HepG2 (cell line): ENCODE measurements around the gene CCDC88C. TPM values are rescaled to one million over a fixed set of nuclear protein-coding genes. Genes with fewer than 3 reads are reported as not detected.
"Not testable (repeated sequence)": the region's sequence is repeated elsewhere in the genome, so short reads cannot be mapped to it uniquely, and the experiment has no call there.

Experiments
- ATAC-seq: fragments of 200-7000 bp; cut with Tn5 transposase; 3 replicates; pipeline ENCODE4 v1.9.1; 2020; ENCODE audit warnings: mild to moderate bottlenecking, moderate library complexity
- BruUV-seq: library from RNA; stranded (reverse); fragments of 400-500 nt; replicated peaks from 2 replicates; lab custom pipeline; 2021; lab: Mats Ljungman, UMichigan
- CTCF ChIA-PET: fragments of 300-600 bp; formaldehyde crosslinking; extraction: SDS; loops from one replicate; lab custom pipeline; 2021; ENCODE audit warnings: low total read pairs, inconsistent platforms, low intra/inter-chr PET ratio; lab: Yijun Ruan, JAX
- POLR2A ChIA-PET: fragments of 350-600 bp; sonication (Branson Sonifier 250); formaldehyde crosslinking; loops from one replicate; lab custom pipeline; 2020; ENCODE audit warnings: antibody characterized with exemption, inconsistent platforms; lab: Yijun Ruan, JAX
- DNase-seq: peaks from one replicate; pipeline ENCODE4 v3.0.0-alpha.2; 2015; ENCODE audit warnings: low spot score
- FAIRE-seq: peaks from 3 replicates; lab custom pipeline; 2011; peaks lifted over from hg19 to GRCh38; lab: Jason Lieb, UNC
- H2AFZ ChIP-seq: one replicate; pipeline ENCODE4 v1.6.1; 2011; ENCODE audit warnings: low read length, inconsistent platforms
- H3K27ac ChIP-seq: fragments of 300-600 bp; 3 replicates; pipeline ENCODE4 v1.8.0; 2011; ENCODE audit warnings: mixed run types, mild to moderate bottlenecking, mixed read lengths, low read length, inconsistent platforms; ENCODE audit not compliant: insufficient read depth; ENCODE audit errors: extremely low read length
- H3K27me3 ChIP-seq, 2 experiments: fragments of 200-600 bp in 1 of 2; 2 replicates in 1 of 2; 3 replicates in 1 of 2; pipeline versions ENCODE4 v1.6.0 to v1.8.0; 2011; ENCODE audit warnings: low read length in 2 of 2, mild to moderate bottlenecking in 2 of 2, moderate library complexity in 2 of 2, inconsistent platforms in 1 of 2; ENCODE audit not compliant: insufficient read depth in 2 of 2, control insufficient read depth in 1 of 2
- H3K36me3 ChIP-seq, 2 experiments: fragments of 200-600 bp in 1 of 2; replicated peaks in 1 of 2; 2 replicates in 1 of 2; 3 replicates in 1 of 2; pipeline versions ENCODE4 v1.5.1 to v1.8.0; 2011; ENCODE audit warnings: low read length in 2 of 2, inconsistent platforms in 1 of 2; ENCODE audit not compliant: insufficient read depth in 2 of 2, control insufficient read depth in 1 of 2
- H3K4me1 ChIP-seq: 2 replicates; pipeline ENCODE4 v1.5.1; 2012; ENCODE audit warnings: low read length, inconsistent platforms; ENCODE audit not compliant: insufficient read depth
- H3K4me2 ChIP-seq: 2 replicates; pipeline ENCODE4 v1.6.0; 2011; ENCODE audit warnings: low read depth, low read length, inconsistent platforms
- H3K4me3 ChIP-seq, 3 experiments: fragments of 200-600 bp in 1 of 3; sonication (generic), shearing (Covaris generic) in 1 of 3; replicated peaks in 1 of 3; 2 replicates each; pipeline ENCODE4 v1.5.1; 2011 to 2016; ENCODE audit warnings: low read length in 3 of 3, inconsistent platforms in 2 of 3, low read depth in 2 of 3, mild to moderate bottlenecking in 2 of 3, control low read depth in 1 of 3, mixed read lengths in 1 of 3; ENCODE audit not compliant: insufficient read depth in 1 of 3
- H3K79me2 ChIP-seq: one replicate; pipeline ENCODE4 v1.6.1; 2011; ENCODE audit warnings: low read length, inconsistent platforms; ENCODE audit not compliant: insufficient read depth
- H3K9ac ChIP-seq: 2 replicates; pipeline ENCODE4 v1.6.0; 2011; ENCODE audit warnings: mild to moderate bottlenecking, low read depth, low read length, inconsistent platforms; ENCODE audit not compliant: insufficient read depth
- H3K9me3 ChIP-seq: 2 replicates; pipeline ENCODE4 v1.5.1; 2012; ENCODE audit warnings: mild to moderate bottlenecking, low read length
- H4K20me1 ChIP-seq: 2 replicates; pipeline ENCODE4 v1.6.0; 2011; ENCODE audit warnings: inconsistent platforms, mild to moderate bottlenecking, low read length, moderate library complexity; ENCODE audit not compliant: insufficient read depth
- GABPA ChIP-seq, 2 experiments: IDR thresholded peaks; 2 replicates each; pipeline ENCODE4 v1.6.1; 2011 to 2016; ENCODE audit warnings: low read depth in 2 of 2, low read length in 1 of 2, missing biosample characterization in 1 of 2, missing genetic modification characterization in 1 of 2
- MAF1 ChIP-seq: sonication (generic); formaldehyde crosslinking; IDR thresholded peaks from 2 replicates; pipeline ENCODE4 v1.5.0; 2020; ENCODE audit warnings: missing genetic modification reagents, borderline replicate concordance
- RFX3 ChIP-seq: IDR thresholded peaks from 2 replicates; pipeline ENCODE4 v1.6.1; 2016; ENCODE audit warnings: missing biosample characterization, missing genetic modification reagents
- RORA ChIP-seq: sonication (generic); formaldehyde crosslinking; IDR thresholded peaks from 2 replicates; pipeline ENCODE4 v1.5.0; 2020; ENCODE audit warnings: mild to moderate bottlenecking, missing genetic modification reagents, moderate library complexity
- SP1 ChIP-seq, 2 experiments: fragments of 450-650 bp in 1 of 2; sonication (generic) in 1 of 2; formaldehyde crosslinking in 1 of 2; IDR thresholded peaks; 2 replicates each; pipeline versions ENCODE4 v1.4.0 to v1.6.1; 2016 to 2020; ENCODE audit warnings: missing genetic modification reagents in 1 of 2
- TCF7L2 ChIP-seq: IDR thresholded peaks from 2 replicates; pipeline ENCODE4 v1.6.1; 2011; ENCODE audit warnings: mild to moderate bottlenecking, low read depth, low read length, moderate library complexity
- WGBS: methylation state at CpG from one replicate; pipeline ENCODE4 v1.1.6; 2017; ENCODE audit warnings: low lambda C conversion rate; 5-methylcytosine and 5-hydroxymethylcytosine counted together
- in situ Hi-C: cut with HindIII; loops from 2 replicates; pipeline ENCODE4 v1.10.0; 2017; ENCODE audit warnings: low pct_unique_long_range_greater_than_20kb; ENCODE audit not compliant: extremely low pct_ligation_motif_present
- intact Hi-C: fragments of 100-400 bp; cut with micrococcal nuclease; formaldehyde crosslinking; loops from one replicate; pipeline ENCODE4 v1.10.0; 2022; ENCODE audit not compliant: unreplicated experiment
- polyA plus RNA-seq, 8 experiments: library from polyadenylated mRNA; depleted of rRNA in 3 of 8; stranded (reverse) in 7 of 8; unstranded in 1 of 8; fragments of >200 nt; fragmentation: Illumina TruSeq in 4 of 8; extraction: Trizol in 4 of 8; gene quantifications; 2 replicates each; pipeline versions ENCODE4 v1.2.1 to v1.2.3, GENCODE V29; 2011 to 2016; ENCODE audit warnings: low read depth in 4 of 8, missing spikeins in 1 of 8, mixed read lengths in 1 of 8; ENCODE audit not compliant: insufficient read depth in 1 of 8
- total RNA-seq, 5 experiments: library from RNA; depleted of rRNA; stranded (reverse); fragments of >200 nt; fragmentation: Illumina TruSeq; extraction: Trizol; gene quantifications; 2 replicates each; pipeline ENCODE4 v1.2.3, GENCODE V29; 2016; ENCODE audit warnings: low read depth in 1 of 5

Gene CCDC88C
- total and polyA plus RNA-seq, 2 of the 13 experiments (the other 11 are each of a cell fraction or from before 2014, with no cell fraction given), result 3.6 to 11.7 TPM

DNA sequence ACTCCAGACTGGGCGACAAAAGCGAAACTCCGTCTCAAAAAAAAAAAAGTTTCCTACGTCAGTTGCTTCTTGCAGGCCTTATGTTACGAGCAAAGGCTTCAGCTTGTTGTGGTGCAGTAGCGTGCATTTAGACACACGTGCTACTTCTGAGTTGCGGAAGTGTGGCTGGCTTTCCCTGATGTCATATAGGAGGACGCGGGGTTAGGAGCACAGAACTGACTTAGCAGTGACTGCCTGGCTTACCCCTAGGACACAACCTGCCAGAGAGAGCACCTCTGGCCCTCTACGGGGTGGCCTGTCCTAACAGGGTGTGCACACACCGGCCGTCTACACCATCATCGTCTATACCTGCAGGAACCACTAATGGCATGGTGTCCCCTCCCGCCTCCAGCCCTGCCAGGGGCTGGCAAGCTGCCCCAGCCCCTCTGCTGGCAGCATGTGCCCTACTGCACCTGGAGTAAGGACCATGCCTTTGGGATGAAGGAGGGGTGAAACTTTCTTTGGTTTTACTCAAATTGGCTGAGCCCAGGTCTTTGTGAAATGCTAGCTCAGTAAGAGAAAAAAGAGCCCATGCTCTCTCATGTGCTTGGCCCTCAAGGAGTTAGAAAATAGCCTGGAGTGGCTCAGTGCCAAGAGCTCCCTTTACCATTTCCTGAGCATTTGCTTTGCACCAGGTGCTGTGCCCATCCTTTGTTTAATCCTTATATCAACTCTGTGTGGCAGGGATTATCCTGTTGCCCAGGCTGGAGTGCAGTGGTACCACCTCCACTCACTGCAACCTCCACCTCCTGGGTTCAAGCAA lies 171.4 kb downstream of the CCDC88C start (continued):
- TF ChIP-seq SP1 (IDR thresholded peaks at IDR 0.05) (no peak), SP1 (CRISPR knock-in tag; IDR thresholded peaks at IDR 0.05) (no peak), RORA (no peak), TCF7L2 (no peak), GABPA (IDR thresholded peaks at IDR 0.05; ENCODE audit: low read depth, low read length) (no peak), GABPA (CRISPR knock-in tag; IDR thresholded peaks at IDR 0.05; ENCODE audit: low read depth) (no peak), RFX3 (CRISPR knock-in tag) (no peak), MAF1 (no peak)

GRCh38 chr14:91245616-91246015 lies 172.0 kb downstream of the CCDC88C start:
- H3K4me2 ChIP-seq, POLR2A ChIA-PET, BruUV-seq, H3K79me2 ChIP-seq, in situ Hi-C loops, FAIRE-seq, ATAC-seq, H3K27ac ChIP-seq, DNase-seq, CTCF ChIA-PET, H2AFZ ChIP-seq, H3K9me3 ChIP-seq, intact Hi-C loops, H3K9ac ChIP-seq, H3K4me3 ChIP-seq, H3K36me3 ChIP-seq, H4K20me1 ChIP-seq: not testable (repeated sequence)
- 81% methylated on average over 8 of the region's 8 CpGs for WGBS
- peaks cover 3 to 16% of the 10 kb centered on the region in 2 experiments; a peak in 4 of 5 replicates for H3K27me3 ChIP-seq
- H3K4me1 ChIP-seq, result peaks cover 12% of the 10 kb centered on the region
